ENCODE data around the gene RNF126.
"Not testable (repeated sequence)": the region's sequence is repeated elsewhere in the genome, so short reads cannot be mapped to it uniquely, and the experiment has no call there.

RNF126 gene

DNA sequence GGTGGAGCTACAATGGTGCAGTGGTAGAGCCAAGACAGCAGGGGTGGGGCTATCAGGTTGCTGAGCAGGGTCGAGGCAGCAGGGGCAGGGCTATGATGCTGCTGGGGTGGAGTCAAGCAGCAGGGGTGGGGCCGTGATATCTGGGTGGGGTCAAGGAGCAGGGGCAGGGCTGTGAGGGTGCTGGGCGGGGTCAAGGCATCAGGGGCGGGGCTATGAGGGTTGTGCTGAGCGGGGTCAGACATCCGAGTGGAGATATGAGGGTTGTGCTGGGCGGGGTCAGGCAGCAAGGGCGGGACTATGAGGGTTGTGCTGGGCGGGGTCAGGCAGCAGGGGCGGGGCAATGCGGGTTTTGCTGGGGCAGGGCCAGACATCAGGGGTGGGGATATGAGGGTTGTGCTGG lies 58.7 kb downstream of the RNF126 start:
- no peak overlapping the region for H3K9ac ChIP-seq (ENCODE audit: low read length)
- H3K4me1 ChIP-seq (ENCODE audit: control insufficient read depth, insufficient read depth, low read length), result peaks cover 7% of the 10 kb centered on the region
- no peaks in the 10 kb centered on the region for H3K36me3 ChIP-seq (ENCODE audit: control insufficient read depth, insufficient read depth, low read length)
- no peak overlapping the region for H3K4me3 ChIP-seq (ENCODE audit: low read length)
- no peaks in the 10 kb centered on the region for H3K9me3 ChIP-seq (ENCODE audit: control insufficient read depth, low read length)
- peaks cover 2% of the 10 kb centered on the region for H3K27me3 ChIP-seq (ENCODE audit: control insufficient read depth, insufficient read depth, low read length)

DNA sequence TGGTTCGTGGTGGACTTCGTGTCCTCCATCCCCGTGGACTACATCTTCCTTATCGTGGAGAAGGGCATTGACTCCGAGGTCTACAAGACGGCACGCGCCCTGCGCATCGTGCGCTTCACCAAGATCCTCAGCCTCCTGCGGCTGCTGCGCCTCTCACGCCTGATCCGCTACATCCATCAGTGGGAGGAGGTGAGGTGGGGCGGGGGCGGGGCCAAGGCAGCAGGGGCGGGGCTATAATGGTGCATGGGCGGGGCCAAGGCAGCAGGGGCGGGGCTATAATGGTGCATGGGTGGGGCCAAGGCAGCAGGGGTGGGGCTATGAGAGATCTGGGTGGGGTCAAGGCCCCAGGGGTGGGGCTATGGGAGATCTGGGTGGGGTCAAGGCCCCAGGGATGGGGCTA lies 59.2 kb downstream of the RNF126 start:
- not testable (repeated sequence) for H3K4me1 ChIP-seq (ENCODE audit: control insufficient read depth, insufficient read depth, low read length); H3K9me3 ChIP-seq (ENCODE audit: control insufficient read depth, low read length); H3K4me3 ChIP-seq (ENCODE audit: low read length); H3K27me3 ChIP-seq (ENCODE audit: control insufficient read depth, insufficient read depth, low read length); H3K9ac ChIP-seq (ENCODE audit: low read length); H3K36me3 ChIP-seq (ENCODE audit: control insufficient read depth, insufficient read depth, low read length)

DNA sequence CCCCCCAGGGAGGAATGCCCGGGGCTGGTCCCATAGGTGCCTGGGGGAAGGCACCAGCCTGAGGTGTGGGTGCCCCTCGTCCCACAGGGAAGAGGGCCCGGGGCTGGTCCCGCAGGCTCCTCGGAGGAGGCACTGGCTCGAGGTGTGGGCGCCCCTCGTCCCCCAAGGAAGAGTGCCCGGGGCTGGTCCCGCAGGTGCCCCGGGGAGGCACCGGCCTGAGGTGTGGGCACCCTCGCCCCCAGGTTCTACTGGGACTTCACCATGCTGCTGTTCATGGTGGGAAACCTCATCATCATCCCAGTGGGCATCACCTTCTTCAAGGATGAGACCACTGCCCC lies 59.7 kb downstream of the RNF126 start:
- not testable (repeated sequence) for H3K27me3 ChIP-seq (ENCODE audit: control insufficient read depth, insufficient read depth, low read length); H3K36me3 ChIP-seq (ENCODE audit: control insufficient read depth, insufficient read depth, low read length); H3K4me3 ChIP-seq (ENCODE audit: low read length); H3K4me1 ChIP-seq (ENCODE audit: control insufficient read depth, insufficient read depth, low read length); H3K9me3 ChIP-seq (ENCODE audit: control insufficient read depth, low read length); H3K9ac ChIP-seq (ENCODE audit: low read length)

DNA sequence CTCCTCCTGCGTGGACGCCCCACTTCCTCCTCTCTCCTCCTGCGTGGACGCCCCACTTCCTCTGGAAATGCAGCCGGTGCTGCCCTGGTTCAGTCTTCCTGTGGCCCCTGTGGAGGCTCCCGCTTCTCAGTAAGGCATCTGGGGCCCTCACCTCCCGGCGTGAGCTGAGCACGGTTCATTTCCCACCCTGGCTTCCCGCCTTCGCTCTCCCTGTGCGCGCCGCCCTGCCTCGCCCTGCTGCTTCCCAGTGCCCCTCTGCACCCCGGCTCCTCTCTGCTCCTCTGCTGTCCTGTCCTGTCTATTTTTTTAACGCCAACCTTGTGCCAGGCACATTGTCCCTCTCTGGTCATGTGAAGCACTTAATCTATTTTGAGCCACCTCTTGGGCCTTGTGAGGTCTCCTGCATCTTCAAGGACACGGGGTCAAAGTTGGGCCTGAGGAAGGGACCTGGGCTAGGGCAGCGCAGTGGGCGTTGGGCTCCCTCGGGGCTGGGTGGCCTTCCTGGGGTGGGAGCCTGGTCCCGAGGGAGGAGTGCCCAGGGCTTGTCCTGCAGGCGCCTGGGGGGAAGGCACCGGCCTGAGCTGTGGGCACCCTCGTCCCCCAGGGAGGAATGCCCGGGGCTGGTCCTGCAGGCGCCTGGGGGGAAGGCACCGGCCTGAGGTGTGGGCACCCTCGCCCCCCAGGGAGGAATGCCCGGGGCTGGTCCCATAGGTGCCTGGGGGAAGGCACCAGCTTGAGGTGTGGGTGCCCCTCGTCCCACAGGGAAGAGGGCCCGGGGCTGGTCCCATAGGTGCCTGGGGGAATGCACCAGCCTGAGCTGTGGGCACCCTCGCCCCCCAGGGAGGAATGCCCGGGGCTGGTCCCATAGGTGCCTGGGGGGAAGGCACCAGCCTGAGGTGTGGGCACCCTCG lies 60.4 kb downstream of the RNF126 start:
- Histone ChIP-seq H3K4me1 (ENCODE audit: control insufficient read depth, insufficient read depth, low read length) (no peaks in the 10 kb centered on the region), H3K4me3 (ENCODE audit: low read length) (no peak overlapping the region), H3K9me3 (ENCODE audit: control insufficient read depth, low read length) (no peaks in the 10 kb centered on the region), H3K9ac (ENCODE audit: low read length) (no peak overlapping the region), H3K36me3 (ENCODE audit: control insufficient read depth, insufficient read depth, low read length) (no peaks in the 10 kb centered on the region), H3K27me3 (ENCODE audit: control insufficient read depth, insufficient read depth, low read length) (no peaks in the 10 kb centered on the region)

DNA sequence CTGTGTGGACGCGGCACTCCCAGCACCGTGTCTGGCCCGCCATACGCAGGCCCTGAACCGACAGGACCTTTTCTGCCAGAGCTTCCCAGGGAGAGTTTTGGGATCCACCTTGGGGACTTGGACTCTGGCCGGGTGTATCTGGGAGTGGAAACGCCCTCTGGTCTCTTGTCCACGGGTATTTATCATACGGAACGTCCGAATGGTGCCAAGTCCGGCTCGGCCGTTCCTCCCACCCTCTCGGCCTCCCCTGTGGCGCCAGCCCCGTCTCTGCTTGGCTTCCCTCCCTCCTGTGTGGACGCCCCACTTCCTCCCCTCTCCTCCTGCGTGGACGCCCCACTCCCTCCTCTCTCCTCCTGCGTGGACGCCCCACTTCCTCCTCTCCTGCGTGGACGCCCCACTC lies 61.2 kb downstream of the RNF126 start:
- no peak overlapping the region for H3K9ac ChIP-seq (ENCODE audit: low read length)
- no peaks in the 10 kb centered on the region for H3K27me3 ChIP-seq (ENCODE audit: control insufficient read depth, insufficient read depth, low read length)
- no peaks in the 10 kb centered on the region for H3K9me3 ChIP-seq (ENCODE audit: control insufficient read depth, low read length)
- no peaks in the 10 kb centered on the region for H3K36me3 ChIP-seq (ENCODE audit: control insufficient read depth, insufficient read depth, low read length)
- H3K4me3 ChIP-seq (ENCODE audit: low read length), result no peak overlapping the region
- H3K4me1 ChIP-seq (ENCODE audit: control insufficient read depth, insufficient read depth, low read length), result no peaks in the 10 kb centered on the region

DNA sequence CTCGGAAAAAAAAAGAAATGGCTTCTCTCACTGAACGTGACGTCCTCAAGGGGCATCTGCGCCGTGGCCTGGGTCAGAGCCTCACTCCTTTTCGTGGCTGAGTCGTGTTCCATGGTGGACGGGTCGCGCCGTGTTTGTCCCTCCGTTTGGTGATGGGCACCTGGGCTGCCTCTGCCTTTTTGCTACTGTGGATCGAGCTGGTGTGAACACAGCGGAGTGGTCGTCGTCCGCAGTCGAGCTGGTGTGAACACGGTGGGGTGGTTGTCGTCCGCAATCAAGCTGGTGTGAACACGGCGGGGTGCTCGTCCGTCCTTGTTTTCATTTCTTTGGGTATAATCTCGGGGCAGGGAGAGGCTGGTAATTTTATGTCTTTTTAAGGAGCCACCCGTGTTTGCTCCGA lies 61.7 kb downstream of the RNF126 start:
- no peaks in the 10 kb centered on the region for H3K9me3 ChIP-seq (ENCODE audit: control insufficient read depth, low read length)
- H3K36me3 ChIP-seq (ENCODE audit: control insufficient read depth, insufficient read depth, low read length), result no peaks in the 10 kb centered on the region
- H3K27me3 ChIP-seq (ENCODE audit: control insufficient read depth, insufficient read depth, low read length), result no peaks in the 10 kb centered on the region
- H3K9ac ChIP-seq (ENCODE audit: low read length), result no peak overlapping the region
- H3K4me1 ChIP-seq (ENCODE audit: control insufficient read depth, insufficient read depth, low read length), result no peaks in the 10 kb centered on the region
- no peak overlapping the region for H3K4me3 ChIP-seq (ENCODE audit: low read length)

All from mucosa of stomach (tissue), 1 donor.